ENCODE results near the gene COX15.
"Not testable (repeated sequence)": the region's sequence is repeated elsewhere in the genome, so short reads cannot be mapped to it uniquely, and the experiment has no call there.

COX15 gene

DNA sequence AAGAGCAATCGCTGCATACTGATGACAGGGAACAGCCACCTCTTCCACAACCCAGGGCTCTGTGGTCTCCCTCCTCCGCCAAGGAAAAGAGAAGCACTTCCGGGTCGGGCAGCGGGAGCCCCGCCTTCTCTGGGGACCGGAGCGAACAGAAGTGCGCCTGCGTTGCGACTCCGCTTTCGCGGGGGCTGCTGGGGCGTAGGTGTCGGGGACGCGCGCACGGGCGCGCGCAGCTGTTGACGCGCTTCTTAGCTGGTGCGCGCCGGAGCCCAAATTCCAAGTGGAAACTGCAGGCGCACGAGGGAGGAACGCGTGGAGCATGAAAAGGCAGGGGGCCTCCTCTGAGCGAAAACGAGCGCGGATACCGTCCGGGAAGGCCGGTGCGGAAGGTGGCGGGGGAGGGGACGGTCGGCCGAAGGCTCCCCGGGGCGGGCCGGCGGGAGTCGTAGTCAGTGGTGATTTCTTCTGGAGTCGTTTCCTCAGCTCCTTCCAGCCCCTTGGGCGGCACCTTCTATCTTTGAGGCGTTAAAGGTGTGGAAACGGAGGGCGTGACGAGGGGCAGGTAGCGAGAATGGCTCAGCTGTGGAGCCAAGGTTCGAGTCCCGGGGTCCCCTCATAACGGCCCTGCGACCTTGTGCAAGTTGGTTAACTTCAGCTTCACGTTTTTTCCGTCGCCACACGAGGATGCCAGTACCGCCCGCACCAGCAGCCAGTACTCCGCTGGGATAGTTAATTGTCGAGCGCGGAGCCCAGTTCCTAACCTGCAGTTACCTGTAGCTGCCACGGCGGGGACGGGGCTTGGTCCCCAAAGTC is at the start of gene COX15, which contains the start of gene CUTC:
Gene COX15, minus strand, starts transcription at position 95 of the 810 bp plus-strand sequence. Its CDS starts 78 bp downstream, at position 17.
Gene CUTC, plus strand, starts transcription at position 202 of the 810 bp plus-strand sequence. Its CDS starts 115 bp downstream, at position 317.
- in situ Hi-C loops (cut with MboI; ENCODE audit: low sequenced_read_pairs): no loop called here

DNA sequence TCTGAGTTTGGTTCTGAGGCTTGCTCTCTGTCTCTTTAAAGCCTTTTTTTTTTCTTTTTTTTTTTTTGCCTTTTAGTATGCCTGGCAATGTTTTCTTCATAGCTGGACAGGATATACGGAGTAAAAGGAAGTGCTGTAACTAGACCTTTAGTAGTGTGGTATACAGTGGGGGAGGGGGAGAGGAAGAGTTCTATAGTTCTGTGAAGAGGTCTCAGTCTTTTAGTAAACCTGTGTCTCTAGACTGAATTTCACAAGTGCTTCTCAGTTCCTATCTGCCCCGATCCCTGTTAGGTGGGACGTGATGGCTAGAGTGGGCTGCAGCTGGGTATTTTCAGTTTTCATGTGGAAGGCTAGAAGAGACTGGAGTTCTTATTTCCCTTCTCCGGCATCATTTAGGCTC is 47.4 kb upstream of the COX15 start:
- in situ Hi-C loops (cut with MboI; ENCODE audit: low sequenced_read_pairs): no loop called here

DNA sequence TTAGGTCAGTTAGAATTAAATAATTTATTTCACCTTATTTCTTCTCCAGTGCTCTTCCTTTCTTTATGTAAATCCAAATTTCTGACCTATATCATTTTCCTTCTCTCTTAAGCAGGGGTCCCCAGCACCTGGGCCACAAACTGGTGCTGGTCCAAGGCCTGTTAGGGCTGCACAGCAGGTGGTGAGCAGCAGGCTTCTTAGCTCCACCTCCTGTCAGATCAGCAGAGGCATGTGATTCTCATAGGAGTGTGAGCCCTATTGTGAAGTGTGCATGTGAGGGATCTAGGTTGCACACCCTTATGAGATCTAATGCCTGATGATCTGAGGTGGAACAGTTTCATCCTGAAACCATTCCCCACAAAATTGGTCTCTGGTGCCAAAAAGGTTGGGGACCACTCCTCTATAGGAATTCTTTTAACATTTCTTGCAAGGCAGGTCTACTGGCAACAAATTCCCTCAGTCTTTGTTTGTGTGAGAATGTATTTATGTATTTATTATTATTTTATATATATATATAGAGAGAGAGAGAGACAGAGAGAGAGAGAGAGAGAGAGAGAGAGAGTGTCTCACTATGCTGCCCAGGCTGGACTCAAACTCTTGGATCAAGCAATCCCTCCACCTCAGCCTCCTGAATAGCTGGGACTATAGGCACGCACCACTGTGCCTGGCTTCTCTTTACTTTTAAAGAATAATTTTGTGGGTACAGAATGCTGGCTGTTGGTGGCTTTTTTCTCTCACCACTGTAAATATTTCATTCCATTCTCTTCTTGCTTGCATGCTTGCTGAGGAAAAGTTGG is 46.2 kb upstream of the COX15 start:
- in situ Hi-C loops (cut with MboI; ENCODE audit: low sequenced_read_pairs): no loop called here

DNA sequence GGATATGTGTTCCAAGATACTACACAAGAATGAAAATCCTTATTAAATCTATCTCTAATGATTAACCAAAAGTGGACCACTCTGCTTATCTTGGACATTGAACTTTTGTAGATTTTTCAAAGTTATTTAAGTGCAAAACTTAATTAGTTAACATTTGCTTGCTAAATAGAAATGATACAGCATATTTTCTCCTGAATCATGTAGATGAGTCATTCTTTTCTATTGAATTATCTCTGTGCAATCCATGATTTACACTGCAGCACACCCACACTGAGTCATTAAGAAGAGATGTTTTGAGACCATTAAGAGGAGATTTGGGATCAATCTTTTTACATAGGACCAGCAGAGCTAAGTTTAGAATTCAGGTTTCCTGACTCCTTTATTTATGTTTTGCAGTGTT is 43.9 kb upstream of the COX15 start:
- in situ Hi-C loops (cut with MboI; ENCODE audit: low sequenced_read_pairs): no loop called here

DNA sequence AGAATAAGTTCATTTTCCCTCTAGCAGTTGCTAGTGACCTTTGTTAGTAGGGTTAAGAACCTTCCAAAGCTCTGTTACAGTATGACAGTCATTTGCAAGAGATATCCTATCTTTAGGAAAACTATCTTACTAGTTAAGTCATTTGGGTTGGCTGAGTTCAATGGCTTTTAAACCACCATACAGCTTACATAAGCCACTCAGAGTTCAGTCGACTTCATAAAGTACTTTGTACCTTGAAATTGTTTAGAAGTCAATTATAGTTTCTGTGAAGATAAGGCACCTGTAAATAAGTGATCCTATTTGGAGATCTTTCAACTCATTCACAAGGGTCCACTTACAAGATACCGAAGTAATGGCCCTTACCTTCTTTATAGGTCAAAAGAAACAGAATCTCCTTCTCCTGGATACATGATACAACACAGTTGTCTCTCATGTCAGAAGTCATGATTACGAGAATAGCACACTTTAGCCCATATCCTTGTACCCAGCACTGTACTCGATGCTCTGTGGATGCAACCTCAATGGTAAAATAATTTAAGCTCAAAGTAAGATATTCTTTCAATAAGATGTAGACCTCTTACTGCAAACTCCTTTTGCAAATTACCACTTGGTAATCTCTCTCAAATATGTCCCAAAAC is 38.6 kb upstream of the COX15 start:
- in situ Hi-C loops (cut with MboI; ENCODE audit: low sequenced_read_pairs): no loop called here

DNA sequence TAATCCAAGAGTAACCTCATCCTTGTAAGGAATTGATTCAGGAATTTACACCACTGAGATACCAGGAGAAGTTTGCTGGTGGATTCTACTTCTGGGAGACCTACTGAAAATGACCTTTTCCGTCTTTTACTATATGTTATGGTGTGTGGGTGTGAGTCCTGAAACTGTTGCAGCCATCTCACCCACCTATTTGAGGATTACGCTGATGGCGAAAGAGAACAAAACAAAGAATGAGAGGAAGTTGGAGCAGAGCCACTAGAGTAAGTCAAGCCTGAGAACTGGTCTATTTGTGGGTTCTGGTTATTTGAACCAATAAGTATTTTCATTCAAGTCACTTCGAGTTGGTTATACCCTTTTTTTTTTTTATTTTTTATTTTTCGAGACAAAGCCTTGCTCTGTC is 37.8 kb upstream of the COX15 start:
- in situ Hi-C loops (cut with MboI; ENCODE audit: low sequenced_read_pairs): no loop called here

DNA sequence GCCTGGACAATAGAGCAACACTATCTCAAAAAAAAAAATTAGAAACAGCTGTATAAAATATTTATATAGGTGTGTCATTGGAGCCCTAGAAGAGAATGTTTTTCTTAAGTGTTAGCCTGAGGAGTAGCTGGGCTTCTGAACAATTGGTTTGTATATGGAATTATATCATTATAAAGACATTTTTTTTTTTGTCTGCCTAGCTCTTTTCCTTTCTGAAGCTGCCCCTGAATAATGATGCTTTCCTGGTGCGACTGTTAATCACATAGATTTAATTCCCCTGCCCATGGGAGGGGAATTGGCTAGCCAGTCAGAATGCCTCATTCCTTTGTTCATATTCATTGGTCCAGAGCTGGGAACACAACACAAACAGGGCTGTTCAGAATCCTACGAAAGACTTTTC is 36.6 kb upstream of the COX15 start:
- in situ Hi-C loops (cut with MboI; ENCODE audit: low sequenced_read_pairs): no loop called here

DNA sequence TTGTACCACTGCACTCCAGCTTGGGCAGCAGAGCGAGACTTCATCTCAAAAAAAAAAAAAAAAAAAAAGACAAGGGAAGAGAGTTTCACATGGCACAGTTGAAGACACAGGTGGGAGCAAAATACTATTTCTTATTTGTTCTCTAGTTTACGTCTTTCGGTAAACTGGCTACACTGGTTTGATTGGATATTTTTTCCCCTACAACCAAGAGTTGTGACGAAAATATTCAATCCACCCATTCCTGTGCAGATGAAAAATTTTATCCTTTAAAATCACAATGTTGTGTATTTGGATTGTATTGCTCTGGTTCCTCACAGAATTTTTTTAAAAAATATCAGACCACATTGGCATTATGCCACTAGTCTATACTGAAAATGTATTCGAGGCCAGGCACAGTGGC is 36.0 kb upstream of the COX15 start:
- in situ Hi-C loops (cut with MboI; ENCODE audit: low sequenced_read_pairs): no loop called here

DNA sequence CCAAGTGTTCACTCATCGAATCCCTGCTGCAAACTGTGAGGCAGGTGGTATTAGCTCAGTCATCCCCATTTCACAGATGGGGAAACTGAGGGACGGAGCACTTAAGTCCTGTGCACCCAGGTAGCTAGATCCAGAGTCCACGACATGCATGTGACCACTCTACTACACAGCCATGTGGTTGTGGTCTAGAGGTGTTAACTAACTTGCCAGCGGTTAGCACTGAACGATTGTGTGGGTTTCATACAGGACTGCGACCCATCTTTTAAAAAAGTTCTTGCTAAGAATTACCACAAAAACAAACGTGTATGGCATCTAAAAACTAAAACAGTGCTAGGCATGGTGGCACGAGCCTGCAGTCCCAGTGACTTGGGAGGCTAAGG is 34.4 kb upstream of the COX15 start:
- in situ Hi-C loops (cut with MboI; ENCODE audit: low sequenced_read_pairs): no loop called here

DNA sequence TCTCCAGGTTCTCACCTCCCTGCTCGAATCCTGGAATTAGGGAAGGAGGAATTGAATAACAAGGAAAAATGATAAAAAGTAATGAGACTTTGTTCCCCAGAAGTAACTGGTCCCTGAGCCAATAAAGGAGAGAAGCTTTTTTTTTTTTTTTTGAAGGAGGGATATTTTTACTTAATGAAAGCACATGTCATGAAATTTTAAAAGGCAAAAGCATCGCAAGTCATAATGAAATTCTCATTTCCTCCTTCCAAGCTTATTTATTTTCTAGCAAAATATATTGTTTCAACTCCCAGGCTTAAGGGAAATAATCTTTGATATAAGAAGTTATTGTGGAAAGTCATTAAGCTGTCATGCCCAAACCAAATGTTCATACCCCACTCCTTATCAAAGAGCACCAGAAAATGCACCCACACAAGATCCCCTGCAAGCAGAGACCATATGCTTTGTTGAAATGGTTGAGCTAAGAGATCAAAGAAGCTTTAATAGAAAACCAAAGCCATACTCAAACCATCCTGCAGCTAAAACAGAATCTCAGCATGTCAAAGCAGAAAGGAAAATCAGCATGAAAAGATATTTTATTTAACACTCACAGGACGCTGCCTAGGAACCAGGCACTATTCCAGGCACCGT is 33.9 kb upstream of the COX15 start:
- in situ Hi-C loops (cut with MboI; ENCODE audit: low sequenced_read_pairs): no loop called here

DNA sequence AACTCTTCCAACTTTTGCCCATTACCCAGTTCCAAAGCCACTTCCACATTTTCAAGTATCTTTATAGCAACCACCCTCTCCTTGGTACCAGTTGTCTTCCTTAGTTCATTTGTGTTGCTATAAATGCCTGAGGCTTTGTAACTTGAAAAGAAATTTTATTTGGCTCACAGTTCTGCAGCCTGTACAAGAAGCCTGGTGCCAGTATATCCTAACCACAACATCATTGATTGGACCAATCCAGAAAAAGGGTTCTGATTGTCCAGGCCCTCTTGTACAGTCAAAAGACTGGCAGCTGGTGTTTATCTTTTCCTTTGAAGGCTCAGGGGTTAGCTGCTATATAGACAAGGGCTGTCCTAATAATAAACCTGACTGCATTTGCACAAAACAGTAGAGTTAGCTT is 29.4 kb upstream of the COX15 start:
- in situ Hi-C loops (cut with MboI; ENCODE audit: low sequenced_read_pairs): no loop called here

DNA sequence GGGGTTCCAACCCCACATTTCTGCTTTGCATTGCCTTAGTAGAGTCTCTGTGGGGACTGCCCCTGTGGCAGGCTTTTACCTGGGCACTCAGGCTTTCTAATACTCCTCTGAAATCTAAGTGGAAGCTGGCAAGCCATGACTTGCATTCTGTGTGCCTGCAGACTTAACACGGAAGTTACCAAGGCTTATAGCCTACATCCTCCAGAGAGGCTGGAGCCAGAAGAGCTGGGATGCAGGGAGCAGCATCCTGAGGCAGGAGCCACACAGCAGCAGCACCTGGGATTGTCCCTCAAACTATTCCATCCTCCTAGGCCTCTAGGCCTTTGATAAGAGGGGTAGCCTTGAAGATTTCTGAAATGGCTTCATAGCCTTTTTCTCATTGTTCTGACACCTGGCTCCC is 28.4 kb upstream of the COX15 start:
- in situ Hi-C loops (cut with MboI; ENCODE audit: low sequenced_read_pairs): no loop called here

DNA sequence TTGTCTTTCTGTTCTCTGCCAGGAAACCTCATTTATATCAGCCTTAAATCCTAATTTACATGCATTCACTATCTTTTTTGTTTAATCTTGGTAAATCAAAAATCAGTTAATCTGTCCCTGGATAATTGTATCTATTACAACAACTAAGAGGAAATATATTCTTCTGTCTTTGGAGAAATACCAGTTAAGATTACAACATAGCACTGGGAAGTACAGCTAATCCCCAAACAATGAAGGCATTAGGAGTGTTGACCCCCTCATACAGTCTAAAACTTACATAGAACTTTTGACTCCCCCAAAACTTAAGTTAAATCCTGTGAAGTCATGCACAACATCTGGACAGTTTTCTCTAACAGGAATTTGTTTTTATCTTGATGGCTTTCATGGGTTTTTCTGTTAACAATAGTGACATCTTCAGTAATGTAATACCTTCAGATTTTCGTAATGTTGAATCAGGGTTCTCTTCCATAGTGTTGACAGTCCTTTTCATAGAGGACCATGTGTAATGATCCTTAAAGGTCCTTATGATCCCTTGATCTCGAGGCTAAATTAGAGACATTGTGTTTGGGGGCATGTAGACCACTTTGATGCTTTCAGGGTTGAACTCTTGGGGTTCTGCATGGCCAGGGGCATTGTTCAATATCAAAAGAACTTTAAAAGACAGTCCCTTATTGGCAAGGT is 26.4 kb upstream of the COX15 start:
- in situ Hi-C loops (cut with MboI; ENCODE audit: low sequenced_read_pairs): no loop called here

DNA sequence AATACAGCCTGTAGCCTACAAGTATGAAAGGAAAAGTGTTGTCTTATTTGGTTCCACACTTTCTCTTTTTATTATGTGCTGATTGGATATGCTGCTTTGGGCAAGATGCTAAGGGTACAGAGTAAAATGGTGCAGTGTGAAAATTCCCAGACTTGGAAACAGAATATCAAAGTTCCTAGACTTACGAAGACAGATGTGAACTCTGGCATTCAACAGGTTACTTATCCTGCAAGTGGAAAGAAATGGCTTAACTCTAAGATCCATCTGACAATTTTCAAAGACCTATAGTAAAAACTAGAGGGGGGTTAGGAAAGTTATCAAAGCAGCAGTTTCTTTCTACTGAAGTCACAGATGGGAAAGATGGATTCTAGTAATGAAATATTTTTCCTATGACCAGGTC is 24.2 kb upstream of the COX15 start:
- in situ Hi-C loops (cut with MboI; ENCODE audit: low sequenced_read_pairs): no loop called here

DNA sequence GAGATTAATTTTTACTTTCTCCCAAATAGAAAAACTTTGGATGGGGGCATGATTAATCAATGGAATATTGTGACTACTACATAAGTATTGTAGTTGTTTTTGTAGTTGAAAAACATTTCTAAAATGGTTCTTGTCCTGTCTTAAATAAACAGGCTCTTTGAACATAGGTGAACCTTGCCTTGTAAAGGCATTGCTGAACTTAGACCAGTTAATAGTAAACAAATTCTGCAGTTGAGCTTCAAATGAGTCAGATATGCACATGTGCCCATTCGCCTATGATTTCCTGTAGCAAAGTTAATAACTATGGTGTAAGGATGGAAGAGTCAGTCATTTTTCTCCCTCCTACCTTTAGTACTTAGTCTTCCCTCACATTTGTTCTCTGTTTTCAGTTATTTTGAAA is 22.7 kb upstream of the COX15 start:
- in situ Hi-C loops (cut with MboI; ENCODE audit: low sequenced_read_pairs): no loop called here

DNA sequence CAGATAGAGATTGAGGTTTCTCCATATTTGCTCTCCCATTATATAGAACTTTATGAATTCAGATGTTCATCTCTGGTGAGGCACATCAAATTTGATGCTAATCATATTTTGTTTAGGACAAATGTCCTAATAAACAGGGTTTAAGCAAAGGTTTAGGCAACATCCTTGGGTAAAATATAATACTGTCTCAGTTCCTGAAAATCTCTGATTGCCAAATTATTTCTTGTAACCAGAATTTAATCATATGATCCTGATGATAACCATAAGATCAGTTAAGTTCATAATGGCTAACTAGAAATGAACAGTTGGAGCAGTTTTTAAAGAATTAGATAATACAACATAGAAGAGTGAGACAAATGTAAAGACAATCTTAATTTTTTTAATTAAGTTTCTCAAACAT is 18.7 kb upstream of the COX15 start:
- in situ Hi-C loops (cut with MboI; ENCODE audit: low sequenced_read_pairs): no loop called here

DNA sequence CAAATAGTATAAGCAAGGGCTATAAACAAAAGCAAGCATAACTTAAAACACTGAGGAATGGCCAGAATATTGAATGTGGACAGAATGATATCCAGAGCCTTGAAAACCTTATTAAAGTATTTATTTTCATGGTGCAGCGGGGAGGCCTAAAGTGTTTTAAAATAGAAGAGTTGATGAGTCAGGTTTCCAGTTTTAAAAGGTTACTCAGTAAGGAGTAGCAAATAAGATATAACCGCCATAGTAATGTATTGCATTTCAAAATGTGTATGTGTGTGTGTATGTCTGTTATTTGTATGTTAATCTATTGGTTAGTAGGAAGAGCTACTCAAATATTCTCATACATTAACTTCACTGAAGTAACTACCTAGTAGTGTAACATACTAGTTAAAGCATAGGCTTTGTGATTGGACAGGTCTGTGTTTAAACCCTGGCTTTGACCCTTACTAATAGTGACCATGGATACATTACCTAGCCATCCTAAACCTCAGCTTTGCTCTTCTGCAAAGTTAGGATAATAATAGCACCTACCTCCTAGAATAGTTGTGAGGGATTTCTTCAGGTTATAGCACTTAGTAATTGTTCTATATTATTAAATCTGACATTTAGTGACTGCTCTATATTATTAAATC is 17.0 kb upstream of the COX15 start:
- in situ Hi-C loops (cut with MboI; ENCODE audit: low sequenced_read_pairs): no loop called here

DNA sequence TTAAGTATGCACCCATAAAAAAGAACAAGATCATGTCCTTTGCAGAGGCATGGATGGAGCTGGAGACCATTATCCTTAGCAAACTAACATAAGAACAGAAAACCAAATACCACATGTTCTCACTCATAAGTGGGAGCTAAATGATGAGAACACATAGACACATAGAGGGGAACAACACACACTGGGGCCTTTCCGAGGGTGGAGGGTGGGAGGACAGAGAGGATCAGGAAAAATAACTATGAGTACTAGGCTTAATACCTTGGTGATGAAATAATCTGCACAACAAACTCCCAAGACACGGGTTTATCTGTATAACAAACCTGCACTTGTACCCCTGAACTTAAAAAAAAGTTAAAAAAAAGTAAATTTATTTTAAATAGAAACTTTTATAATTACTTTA is 14.2 kb upstream of the COX15 start:
- in situ Hi-C loops (cut with MboI; ENCODE audit: low sequenced_read_pairs): not testable (repeated sequence)

DNA sequence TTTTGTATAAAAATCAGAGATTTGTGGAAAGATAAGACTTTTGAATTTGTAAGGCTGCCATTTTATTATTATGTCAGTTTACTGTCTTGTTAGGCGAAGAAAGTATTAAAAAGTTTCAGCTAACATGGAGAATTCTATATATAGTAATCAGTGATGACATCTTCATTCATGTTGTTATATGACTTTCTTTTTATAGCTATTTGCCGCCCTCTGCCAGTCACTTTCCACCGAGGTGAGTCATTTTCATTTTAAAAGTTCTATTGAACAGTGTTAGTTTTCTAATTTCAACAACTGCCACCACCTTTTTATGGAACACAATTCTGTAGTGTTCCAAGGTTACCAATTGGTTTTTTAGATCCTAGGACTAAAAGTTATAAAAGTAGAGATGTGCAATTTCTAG is 11.9 kb upstream of the COX15 start:
- in situ Hi-C loops (cut with MboI; ENCODE audit: low sequenced_read_pairs): no loop called here

DNA sequence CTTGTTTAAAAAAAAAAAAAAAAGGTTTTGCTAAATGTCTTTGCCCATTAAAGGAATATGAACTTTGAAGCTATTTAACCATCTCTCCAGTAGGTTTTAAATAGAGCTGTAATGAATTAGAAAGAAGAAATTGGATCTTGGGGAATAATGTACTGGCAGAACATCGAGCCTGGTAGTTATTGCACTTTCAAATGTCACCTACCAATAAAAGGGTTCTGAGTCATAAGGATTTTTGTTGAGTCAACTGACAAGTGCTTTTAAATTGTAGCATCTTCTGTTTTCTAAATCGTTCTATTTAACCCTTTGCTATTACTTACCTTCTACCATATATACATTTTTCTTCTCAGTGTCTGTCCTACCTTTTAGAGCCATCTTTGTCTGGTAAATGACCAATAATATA is 10.8 kb upstream of the COX15 start:
- in situ Hi-C loops (cut with MboI; ENCODE audit: low sequenced_read_pairs): no loop called here

All from HL-60/S4 treated with retinoic acid at 250 ng/mL for 4 days and 3 days (cell line).